NCI-H187 (cell line): ENCODE results near the gene MUC13.

Source experiments
- DNase-seq, 2 experiments: peaks; one replicate each; lab custom pipeline; 2025; lab: John Stamatoyannopoulos, UW

The MUC13 gene

DNA sequence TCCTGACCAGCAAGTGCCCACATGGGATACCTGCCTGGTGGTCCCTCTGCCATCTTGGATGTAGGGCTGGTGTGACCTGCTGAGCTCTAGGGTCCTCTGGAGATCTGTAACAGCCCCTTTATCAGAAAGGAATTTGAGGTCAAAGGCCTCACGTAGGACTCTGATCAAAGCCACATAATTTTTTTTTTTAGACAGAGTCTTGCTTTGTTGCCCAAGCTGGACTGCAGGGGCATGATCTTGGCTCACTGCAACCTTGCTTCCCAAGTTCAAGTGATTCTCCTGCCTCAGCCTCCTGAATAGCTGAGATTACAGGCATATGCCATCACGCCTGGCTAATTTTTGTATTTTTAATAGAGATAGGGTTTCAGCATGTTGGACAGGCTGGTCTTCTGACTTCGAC lies 56.9 kb downstream of the MUC13 start:
- no peak for DNase-seq

DNA sequence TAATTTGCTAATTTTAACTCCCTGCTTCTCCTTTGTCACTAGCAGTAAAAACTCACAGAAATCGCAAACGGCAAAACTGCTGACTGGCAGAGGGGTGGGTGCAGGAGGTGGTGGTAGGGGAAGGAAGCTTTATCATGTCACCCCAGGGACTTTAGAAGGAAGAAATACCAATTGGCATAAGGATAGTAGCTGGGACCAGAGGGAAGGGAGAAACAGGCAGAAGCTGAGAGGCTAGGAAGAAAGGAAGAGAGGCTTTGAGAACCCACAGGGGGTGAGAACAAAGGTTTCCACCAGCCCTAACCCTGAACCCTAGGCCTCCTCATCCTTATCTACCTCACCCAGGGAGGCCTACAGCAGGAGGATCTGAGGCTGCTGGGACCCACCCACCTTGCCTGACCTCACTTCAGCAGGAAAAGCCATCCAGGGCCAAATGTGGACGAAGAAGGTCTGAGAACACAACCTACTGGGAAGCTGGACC lies 58.1 kb downstream of the MUC13 start:
- DNase-seq, result no peak

DNA sequence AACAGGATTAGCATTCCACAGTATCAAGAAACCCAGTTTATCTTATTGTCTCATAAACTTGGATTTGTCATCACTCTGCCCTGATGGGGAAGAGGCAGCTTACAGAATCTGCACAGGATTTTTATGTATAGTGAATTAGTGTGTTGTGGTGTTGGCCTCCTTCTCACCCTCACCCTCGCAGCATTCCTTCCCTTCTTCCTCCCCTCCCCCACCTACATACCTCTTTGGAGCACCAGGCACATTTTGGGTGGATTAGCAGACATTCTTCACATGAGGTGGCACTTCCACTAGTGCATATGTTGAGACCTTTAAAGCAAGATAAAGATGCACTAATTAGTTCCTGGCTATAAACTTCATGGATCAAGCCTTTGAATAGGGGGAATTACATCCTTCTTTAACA lies 61.3 kb downstream of the MUC13 start:
- DNase-seq, result no peak

DNA sequence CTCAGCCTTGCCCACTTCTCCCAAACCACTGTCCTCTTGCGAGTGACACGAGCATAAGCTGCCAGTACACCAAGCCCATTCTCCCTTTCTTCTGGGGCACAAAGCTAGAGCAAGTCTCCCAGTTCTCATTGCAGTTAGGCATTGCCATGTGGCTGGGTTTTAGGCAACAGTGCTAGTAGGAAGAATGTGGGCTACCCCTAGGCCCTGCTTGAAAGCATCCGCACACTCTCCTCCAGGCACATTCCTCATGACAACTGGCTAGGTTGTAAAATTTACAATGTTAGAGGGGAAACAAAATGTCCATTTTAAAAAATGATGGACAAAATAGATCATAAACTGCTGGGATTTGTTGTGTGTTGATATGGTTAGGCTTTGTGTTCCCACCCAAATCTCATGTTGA lies 67.0 kb downstream of the MUC13 start:
- no peak for DNase-seq

DNA sequence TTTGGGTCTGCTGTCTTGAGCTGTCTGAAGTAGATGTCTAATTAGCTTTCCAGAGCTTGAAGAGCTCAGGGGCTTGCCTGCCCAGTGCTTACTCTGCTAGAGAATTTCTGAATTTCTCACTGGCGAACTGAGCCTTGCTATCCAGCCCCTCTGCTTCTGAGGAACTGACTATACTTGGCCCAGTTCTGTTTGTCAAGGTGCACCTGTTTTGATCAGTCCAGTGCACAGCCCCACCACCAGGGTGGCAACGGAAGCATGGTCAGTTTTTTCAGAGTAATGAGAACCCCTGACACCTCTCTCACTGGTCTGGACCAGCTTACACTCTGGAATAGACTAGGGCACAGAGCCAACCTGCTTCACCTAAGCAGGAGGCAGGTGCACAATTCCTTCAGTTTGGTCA lies 72.5 kb downstream of the MUC13 start:
- DNase-seq, result no peak

DNA sequence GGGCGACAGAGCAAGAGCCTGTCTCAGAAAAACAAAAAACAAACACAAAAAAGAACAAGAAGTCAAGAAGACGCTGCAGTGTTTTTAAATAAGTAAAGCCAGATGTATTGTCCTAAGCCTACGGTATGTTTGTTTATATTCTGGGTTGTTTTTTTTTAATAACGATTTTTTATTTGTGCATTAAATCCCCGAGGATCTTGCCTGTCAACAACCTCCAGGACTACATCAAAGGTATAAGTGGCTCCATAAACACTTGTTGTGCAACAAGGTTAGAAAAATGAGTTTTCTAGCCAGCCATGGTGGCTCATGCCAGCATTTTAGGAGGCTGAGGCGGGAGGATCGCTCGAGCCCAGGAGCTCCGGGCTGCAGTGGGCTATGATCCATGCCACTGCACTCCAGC lies 73.5 kb downstream of the MUC13 start:
- DNase-seq, result no peak

DNA sequence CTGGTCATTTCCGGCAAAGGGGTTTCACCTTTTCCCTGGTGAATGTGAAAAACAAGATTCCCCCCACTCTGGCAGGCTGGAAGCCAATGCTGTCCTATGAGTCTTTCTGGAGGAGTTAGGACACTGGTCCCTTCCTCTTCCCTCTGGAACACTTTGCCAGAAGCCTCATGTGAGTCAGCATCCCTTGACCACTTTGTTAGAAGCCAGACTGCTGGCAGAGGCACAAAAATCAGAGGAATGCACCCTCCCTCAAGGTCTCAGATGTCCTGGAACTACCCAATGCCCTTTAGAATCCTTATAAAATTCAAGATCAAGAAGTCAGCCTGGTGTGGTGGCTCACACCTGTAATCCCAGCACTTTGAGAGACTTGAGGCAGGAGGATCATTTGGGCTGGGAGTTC lies 74.0 kb downstream of the MUC13 start:
- DNase-seq, result no peak

DNA sequence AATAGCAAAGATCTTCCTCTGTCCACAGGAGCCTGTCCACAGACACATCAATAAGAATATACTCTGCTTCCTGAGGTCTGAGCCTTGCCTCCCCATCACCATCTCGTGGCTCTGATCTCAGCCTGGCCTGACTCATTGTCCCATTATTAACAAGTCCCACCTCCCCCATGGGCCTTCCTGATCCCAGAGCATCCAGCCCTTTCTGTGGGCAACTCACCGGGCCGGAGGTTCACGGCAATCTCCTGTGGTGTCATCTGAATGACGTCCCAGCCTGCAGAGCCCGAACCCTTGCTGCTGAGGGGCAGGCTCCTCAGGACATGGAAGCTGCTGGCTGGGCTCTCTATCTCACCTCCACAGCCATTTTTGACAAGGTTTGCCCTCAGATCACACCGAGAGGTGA lies 75.5 kb downstream of the MUC13 start:
- DNase-seq, result no peak

DNA sequence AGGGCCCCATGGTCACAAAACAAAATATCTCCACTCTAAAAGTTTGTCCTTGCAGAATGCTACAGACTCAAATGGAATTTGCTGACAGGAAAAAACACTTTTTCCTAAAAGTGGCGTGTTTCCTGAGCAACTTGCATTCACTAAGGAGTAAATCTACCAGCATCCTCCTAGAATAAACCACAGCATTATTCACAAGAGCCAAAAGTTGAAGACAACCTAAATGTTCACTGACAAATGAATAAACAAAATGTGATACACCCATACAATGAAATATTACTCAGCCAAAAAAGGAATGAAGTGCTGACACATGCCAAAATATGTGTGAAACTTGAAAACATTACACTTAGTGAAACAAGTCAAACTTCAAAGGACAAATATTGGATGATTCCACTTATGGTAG lies 76.3 kb downstream of the MUC13 start:
- no peak for DNase-seq

DNA sequence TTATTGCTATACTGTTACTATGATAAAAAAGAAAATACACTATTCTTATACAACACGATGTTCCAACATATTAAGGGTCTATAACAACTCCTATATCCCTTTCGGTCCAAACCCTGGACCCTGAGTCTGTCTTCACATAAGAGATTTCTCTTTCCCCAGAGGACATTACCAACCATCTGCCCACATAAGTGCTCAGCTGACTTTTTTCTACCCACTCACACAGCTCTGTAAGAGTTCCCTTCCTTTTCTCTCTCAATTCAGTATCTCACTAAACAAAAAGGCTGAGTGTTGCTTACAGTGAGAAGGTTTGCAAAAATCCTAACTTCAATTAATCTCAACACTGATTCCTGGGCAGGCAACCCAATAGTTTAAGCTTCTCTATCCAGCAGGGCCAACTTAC lies 77.9 kb downstream of the MUC13 start:
- no peak for DNase-seq
